ENCODE results near the gene TSHZ2.
"Not testable (repeated sequence)": the region's sequence is repeated elsewhere in the genome, so short reads cannot be mapped to it uniquely, and the experiment has no call there.

TSHZ2 gene

GRCh38 chr20:53085720-53086119, 113.6 kb downstream of the TSHZ2 start:
- DNase-seq (ENCODE audit: low spot score): no peak

GRCh38 chr20:53087037-53087777, 115.0 kb downstream of the TSHZ2 start:
- DNase-seq (ENCODE audit: low spot score): no peak

DNA sequence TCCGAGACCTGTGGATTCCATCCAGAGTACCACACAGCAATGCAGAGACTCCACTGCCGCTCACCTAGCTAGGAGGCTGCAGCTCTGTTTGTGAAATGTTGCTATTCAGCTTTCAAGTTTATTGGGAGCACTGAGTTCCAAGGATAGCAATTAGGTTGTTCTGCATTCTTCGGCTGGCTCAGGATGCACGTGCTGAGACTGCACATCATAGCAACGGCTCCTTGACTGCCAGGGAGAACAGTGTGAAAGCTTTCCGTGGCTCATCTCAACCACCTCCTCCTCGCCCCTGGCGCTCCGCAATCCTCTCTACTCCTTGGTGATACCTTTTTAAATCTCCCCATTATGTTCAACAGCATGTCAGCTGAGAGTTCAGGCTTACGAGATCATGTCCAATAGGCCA, 116.6 kb downstream of the TSHZ2 start:
- DNase-seq (ENCODE audit: low spot score): no peak

GRCh38 chr20:53089851-53090250, 117.7 kb downstream of the TSHZ2 start:
- not testable (repeated sequence) for DNase-seq (ENCODE audit: low spot score)

DNA sequence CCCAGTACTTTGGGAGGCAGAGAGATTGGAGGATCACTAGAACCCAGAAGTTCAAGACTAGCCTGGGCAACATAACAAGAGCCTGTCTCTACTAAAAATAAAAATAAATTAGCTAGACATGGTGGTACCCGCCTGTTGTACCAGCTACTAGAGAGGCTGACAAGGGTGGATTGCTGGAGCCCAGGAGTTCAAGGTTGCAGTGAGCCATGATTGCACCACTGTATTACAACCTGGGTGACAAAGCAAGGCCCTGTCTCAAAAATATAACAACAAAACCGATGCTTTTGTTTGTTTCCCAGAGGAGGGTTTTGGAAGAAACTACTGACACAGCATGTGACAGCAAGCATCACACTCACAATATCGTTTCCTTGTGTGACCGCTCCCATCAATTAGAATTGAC, 119.6 kb downstream of the TSHZ2 start:
- DNase-seq (ENCODE audit: low spot score): no peak

DNA sequence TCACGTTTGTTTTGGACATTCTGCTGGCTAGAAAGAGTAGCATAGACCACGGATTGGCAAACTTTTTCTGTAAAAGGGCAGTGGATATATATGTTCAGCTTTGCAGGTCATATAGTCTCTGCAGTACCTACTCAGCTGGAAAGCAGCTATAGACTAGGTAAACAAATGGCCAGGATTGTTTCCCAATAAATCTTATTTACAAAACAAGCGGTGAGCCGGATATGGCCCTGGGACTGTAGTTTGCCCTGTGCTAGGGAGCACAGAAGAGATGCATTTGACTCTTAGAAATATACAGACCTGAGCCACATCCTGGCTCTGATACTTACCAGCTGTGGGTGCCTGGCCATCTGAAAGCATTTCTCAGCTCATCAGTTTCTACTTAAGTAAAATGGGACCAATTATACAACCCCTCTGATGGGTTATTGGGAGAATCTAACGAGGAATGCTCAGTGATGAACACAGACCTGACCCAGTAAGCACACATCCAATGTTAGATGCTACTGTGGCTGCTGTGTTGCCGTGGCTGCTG, 120.7 kb downstream of the TSHZ2 start:
- DNase-seq (ENCODE audit: low spot score): no peak

GRCh38 chr20:53097371-53097770, 125.2 kb downstream of the TSHZ2 start:
- DNase-seq (ENCODE audit: low spot score): no peak

DNA sequence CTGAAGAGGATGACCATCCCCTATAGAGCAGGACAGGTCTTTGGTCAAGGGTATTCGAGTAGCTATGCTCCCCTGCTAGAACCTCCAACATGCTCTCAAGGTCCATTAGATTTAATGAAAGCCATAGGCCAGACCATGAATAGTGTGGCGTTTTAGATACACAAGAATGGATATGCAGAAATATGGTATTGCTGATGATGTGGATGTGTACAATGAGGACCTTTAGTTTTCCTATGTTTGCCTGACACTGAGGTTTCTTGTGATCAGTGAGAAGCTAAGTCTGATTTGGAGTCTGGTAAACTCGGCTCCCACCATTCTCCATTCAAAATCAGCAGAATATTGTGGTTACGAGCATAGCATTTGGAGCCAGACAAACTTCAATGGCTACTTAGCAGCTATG, 125.6 kb downstream of the TSHZ2 start:
- DNase-seq (ENCODE audit: low spot score): no peak

GRCh38 chr20:53098621-53099020, 126.5 kb downstream of the TSHZ2 start:
- no peak for DNase-seq (ENCODE audit: low spot score)

DNA sequence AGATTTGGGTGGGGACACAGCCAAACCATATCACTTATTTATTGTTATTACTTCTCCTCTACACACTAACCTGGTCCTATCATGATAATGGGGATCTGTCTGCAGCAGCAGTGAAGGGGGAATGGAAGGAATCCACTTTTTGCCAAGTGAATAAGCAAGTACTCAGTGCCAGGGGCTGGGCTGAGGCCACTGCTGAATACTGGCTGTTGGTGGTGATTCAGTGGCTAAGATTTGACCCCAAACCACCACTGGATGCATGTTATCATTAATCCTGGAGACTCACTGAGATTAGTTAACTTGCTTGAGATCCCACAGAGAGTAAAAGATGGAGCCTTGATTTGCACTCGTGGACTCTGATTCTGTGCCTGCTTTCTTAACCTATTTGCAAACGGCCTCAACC, 127.7 kb downstream of the TSHZ2 start:
- DNase-seq (ENCODE audit: low spot score): no peak

DNA sequence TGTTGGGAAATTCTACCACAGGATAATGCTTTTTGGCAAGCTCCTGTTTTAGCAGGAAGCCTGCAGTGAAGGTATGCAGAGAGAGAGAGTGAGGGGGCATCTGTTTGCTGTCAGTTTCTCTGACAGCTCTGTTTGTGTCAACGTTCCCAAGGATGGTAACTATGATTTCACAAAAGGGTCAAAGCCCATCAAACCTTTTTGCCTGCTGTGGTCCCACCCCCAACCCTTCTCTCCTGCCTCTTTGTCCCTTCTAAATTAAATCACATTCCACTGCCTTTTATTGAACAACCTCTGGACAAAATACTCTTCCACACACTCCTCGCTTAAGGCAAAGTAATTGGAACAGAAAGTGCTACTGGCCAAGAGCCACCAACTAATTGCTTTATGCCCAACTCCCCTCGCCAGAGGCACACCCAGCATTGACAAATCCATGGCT, 128.3 kb downstream of the TSHZ2 start:
- DNase-seq (ENCODE audit: low spot score): no peak

- DNase-seq (ENCODE audit: low spot score): no peak
These were observed 130.0 kb downstream of the TSHZ2 start for GRCh38 chr20:53101992-53102760.

GRCh38 chr20:53103124-53103523, 131.0 kb downstream of the TSHZ2 start:
- DNase-seq (ENCODE audit: low spot score): no peak

- no peak for DNase-seq (ENCODE audit: low spot score)
These were observed 132.7 kb downstream of the TSHZ2 start for GRCh38 chr20:53104884-53105283.

- DNase-seq (ENCODE audit: low spot score): no peak
These were observed 144.6 kb downstream of the TSHZ2 start for GRCh38 chr20:53116733-53117132.

GRCh38 chr20:53122853-53123252, 150.7 kb downstream of the TSHZ2 start:
- no peak for DNase-seq (ENCODE audit: low spot score)

DNA sequence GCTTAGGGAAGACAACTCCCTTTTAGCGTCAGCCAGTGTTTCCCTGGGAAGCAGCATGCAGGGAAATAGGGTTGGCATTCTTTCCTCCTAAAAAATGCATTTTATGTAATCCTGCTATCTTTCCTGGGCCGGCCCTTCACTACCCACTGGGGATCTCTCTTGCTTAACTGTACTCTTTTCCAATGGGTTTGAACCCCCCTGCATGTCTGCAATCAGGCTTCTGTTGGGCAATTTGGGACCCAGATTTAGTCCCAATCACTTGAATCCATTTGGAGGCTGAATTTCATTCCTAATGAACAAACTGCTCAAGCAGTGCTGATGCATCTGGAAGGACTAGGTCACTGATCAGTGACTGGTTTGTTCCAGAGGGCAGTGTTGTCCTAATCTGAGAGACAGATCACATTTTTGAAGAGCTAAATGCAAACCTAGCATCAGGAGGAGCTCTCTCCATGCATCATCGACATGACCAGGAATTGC, 152.0 kb downstream of the TSHZ2 start:
- no peak for DNase-seq (ENCODE audit: low spot score)

GRCh38 chr20:53124803-53125202, 152.6 kb downstream of the TSHZ2 start:
- DNase-seq (ENCODE audit: low spot score): no peak

DNA sequence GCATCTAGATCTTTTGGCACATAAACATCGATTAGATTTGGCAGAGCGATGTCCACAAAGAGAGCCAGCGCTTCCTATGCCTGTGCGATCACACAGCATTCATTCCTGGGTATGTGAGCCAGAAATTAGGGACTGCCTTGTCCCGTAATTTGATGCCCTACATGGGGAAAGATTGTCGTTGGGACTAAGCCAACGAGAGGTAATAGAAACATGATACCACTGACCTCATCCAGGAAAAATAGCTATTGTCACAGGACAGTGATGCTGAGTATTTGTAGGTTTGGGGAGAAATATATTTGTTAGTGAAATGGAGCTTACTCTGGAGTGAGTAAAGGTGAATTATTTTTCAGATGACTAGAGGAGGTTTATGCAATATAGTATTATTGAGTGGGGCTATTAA, 154.0 kb downstream of the TSHZ2 start:
- no peak for DNase-seq (ENCODE audit: low spot score)

DNA sequence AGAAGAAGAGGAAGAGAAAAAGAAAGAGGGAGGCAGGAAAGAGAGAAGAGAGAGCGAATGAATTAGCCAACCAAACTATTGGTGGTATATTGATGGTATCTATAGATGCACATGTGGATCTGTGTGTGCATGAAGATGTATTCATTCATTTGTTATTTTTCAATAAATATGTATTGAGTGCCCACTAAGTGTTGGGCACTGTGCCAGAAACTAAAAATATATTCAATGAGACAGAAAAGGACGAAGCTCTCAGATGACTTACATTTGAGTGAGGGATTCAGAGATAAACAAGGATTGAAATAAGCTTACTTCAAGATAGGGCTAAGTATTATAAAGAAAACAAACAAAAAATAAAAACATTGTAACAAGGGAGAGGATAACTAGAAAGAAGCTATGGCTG, 154.9 kb downstream of the TSHZ2 start:
- DNase-seq (ENCODE audit: low spot score): no peak

DNA sequence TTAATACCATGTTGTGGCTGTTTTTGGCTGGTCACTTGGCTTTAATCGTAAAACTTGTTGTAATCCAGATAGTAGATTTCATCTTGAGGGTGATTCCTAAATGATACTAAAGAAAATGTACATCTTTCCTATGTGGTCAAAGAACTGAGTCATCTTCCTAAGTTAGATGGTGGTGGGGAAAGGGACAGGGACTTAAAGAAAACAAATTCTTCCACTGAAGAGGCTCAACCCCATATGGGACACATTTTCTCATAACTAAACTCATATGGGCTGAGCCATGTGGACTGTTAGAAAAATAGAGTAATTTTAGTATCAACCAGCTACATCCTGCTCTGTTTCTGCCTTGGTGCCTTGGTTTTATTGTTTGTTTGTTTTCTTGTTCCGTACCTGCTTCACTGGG, 155.8 kb downstream of the TSHZ2 start:
- DNase-seq (ENCODE audit: low spot score): no peak

- DNase-seq (ENCODE audit: low spot score): no peak
These were observed 157.4 kb downstream of the TSHZ2 start for GRCh38 chr20:53129563-53129962.

DNA sequence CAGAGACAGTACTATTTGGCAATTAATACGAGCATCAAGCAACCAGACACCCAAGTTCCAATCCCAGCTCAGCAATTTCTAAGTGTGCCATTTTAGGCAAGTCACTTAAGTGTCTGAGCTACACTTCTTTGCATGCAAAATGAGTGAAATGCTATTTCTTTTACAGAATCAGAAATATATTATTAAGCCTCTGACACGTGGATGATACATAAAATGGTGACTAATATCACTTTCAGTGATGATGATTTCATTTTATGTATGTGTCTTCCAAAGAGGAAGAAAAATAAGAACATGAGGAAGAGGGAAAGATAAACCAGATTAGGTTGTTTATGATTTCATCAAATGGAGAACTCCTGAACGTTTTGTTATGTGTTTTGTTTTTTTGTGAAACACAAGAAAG, 158.6 kb downstream of the TSHZ2 start:
- no peak for DNase-seq (ENCODE audit: low spot score)

Measured in left forelimb (tissue), 1 donor.